SK-N-SH (cell line): ENCODE measurements around the gene C2orf42. TPM values are rescaled to one million over a fixed set of nuclear protein-coding genes. Genes with fewer than 3 reads are reported as not detected.

Experiments used
- CTCF ChIA-PET: fragments of 300-600, 350-600 bp; formaldehyde crosslinking; extraction: SDS; loops from one replicate; lab custom pipeline; 2021; lab: Yijun Ruan, JAX
- POLR2A ChIA-PET: fragments of 350-600 bp; sonication (Branson Sonifier 250); formaldehyde crosslinking; extraction: SDS; loops from one replicate; lab custom pipeline; 2020; ENCODE audit warnings: antibody characterized with exemption, inconsistent platforms; lab: Yijun Ruan, JAX
- DNase-seq: peaks from one replicate; pipeline ENCODE4 v3.0.0; 2012
- H2AFZ ChIP-seq: fragments of 200-600 bp; sonication (generic); 2 replicates; pipeline ENCODE4 v1.8.1; 2016; ENCODE audit warnings: antibody characterized with exemption, mild to moderate bottlenecking, low read depth
- H3F3A ChIP-seq: fragments of 200-600 bp; sonication (generic); replicated peaks from 2 replicates; pipeline ENCODE3; 2016; ENCODE audit warnings: antibody characterized with exemption, mild to moderate bottlenecking; ENCODE audit not compliant: insufficient read depth
- H3K27ac ChIP-seq, 2 experiments: fragments of 200-500 bp in 1 of 2; fragments of 200-600 bp in 1 of 2; sonication (Bioruptor generic) in 1 of 2; sonication (generic), shearing (Covaris generic) in 1 of 2; 2 replicates each; pipeline versions ENCODE4 v1.5.1 to v1.6.1; 2014 to 2016; ENCODE audit warnings: low read depth in 2 of 2, inconsistent platforms in 1 of 2, low read length in 1 of 2, mild to moderate bottlenecking in 1 of 2, mixed read lengths in 1 of 2
- H3K27me3 ChIP-seq: fragments of 200-600 bp; sonication (generic), shearing (Covaris generic); 2 replicates; pipeline ENCODE4 v1.6.1; 2016; ENCODE audit warnings: mixed run types; ENCODE audit not compliant: insufficient read depth
- H3K36me3 ChIP-seq, 2 experiments: fragments of 200-500 bp in 1 of 2; fragments of 200-600 bp in 1 of 2; sonication (Bioruptor generic) in 1 of 2; sonication (generic) in 1 of 2; replicated peaks in 1 of 2; 2 replicates each; pipeline versions ENCODE3 to v1.5.1; 2014 to 2016; ENCODE audit warnings: low read length in 1 of 2, mild to moderate bottlenecking in 1 of 2; ENCODE audit not compliant: insufficient read depth in 2 of 2, control insufficient read depth in 1 of 2
- H3K4me1 ChIP-seq, 2 experiments: fragments of 200-500 bp in 1 of 2; fragments of 200-600 bp in 1 of 2; sonication (Bioruptor generic) in 1 of 2; sonication (generic), shearing (Covaris generic) in 1 of 2; 2 replicates each; pipeline versions ENCODE4 v1.5.1 to v1.6.1; 2014 to 2016; ENCODE audit warnings: low read depth in 1 of 2, low read length in 1 of 2, mixed run types in 1 of 2; ENCODE audit not compliant: insufficient read depth in 2 of 2, control insufficient read depth in 1 of 2
- H3K4me2 ChIP-seq: fragments of 200-600 bp; sonication (generic), shearing (Covaris generic); 2 replicates; pipeline ENCODE4 v1.6.1; 2017; ENCODE audit warnings: mixed run types
- H3K4me3 ChIP-seq, 2 experiments: fragments of 200-500 bp in 1 of 2; fragments of 200-600 bp in 1 of 2; sonication (Bioruptor generic) in 1 of 2; sonication (generic), shearing (Covaris generic) in 1 of 2; 2 replicates each; pipeline versions ENCODE4 v1.5.1 to v1.8.1; 2014 to 2016; ENCODE audit warnings: low read depth in 2 of 2, inconsistent platforms in 1 of 2, low read length in 1 of 2, mild to moderate bottlenecking in 1 of 2, mixed read lengths in 1 of 2, moderate library complexity in 1 of 2
- H3K79me2 ChIP-seq: fragments of 200-600 bp; sonication (generic); 2 replicates; pipeline ENCODE4 v1.8.1; 2017; ENCODE audit warnings: mild to moderate bottlenecking; ENCODE audit not compliant: insufficient read depth
- H3K9ac ChIP-seq: fragments of 200-600 bp; sonication (generic); 2 replicates; pipeline ENCODE4 v1.6.1; 2017; ENCODE audit warnings: mixed run types
- H3K9me2 ChIP-seq: fragments of 200-600 bp; sonication (generic); 2 replicates; pipeline ENCODE4 v1.6.1; 2017; ENCODE audit warnings: mixed run types
- H3K9me3 ChIP-seq: fragments of 200-600 bp; sonication (generic); 2 replicates; pipeline ENCODE4 v1.6.1; 2017; ENCODE audit warnings: mixed run types, mild to moderate bottlenecking, moderate library complexity
- H4K20me1 ChIP-seq: fragments of 200-600 bp; sonication (generic); 2 replicates; pipeline ENCODE4 v1.6.1; 2017; ENCODE audit warnings: mild to moderate bottlenecking, mixed run types; ENCODE audit not compliant: insufficient read depth
- EZH2phosphoT487 ChIP-seq: fragments of 200-600 bp; sonication (generic); IDR thresholded peaks from 2 replicates; pipeline ENCODE4 v1.6.1; 2017; ENCODE audit warnings: low read depth, mixed run types, mild to moderate bottlenecking, antibody characterized with exemption, moderate library complexity, borderline replicate concordance
- FOXJ3 ChIP-seq: sonication (generic); formaldehyde crosslinking; IDR thresholded peaks from 2 replicates; pipeline ENCODE4 v1.5.1; 2020; ENCODE audit warnings: mild to moderate bottlenecking, missing genetic modification reagents
- GABPA ChIP-seq: IDR thresholded peaks from 2 replicates; pipeline ENCODE4 v1.4.0; 2012; ENCODE audit warnings: low read depth, mild to moderate bottlenecking
- GATA2 ChIP-seq: sonication (generic); formaldehyde crosslinking; IDR thresholded peaks from 2 replicates; pipeline ENCODE4 v1.5.0; 2020; ENCODE audit warnings: mild to moderate bottlenecking, missing genetic modification reagents
- MAX ChIP-seq: IDR thresholded peaks from 2 replicates; pipeline ENCODE4 v1.4.0; 2012; ENCODE audit warnings: low read depth
- MEF2A ChIP-seq: IDR thresholded peaks from 2 replicates; pipeline ENCODE4 v1.4.0; 2012; ENCODE audit warnings: low read depth, borderline replicate concordance
- PBX3 ChIP-seq: IDR thresholded peaks from 2 replicates; pipeline ENCODE4; 2012
- SMC3 ChIP-seq: IDR thresholded peaks from 2 replicates; pipeline ENCODE4 v1.6.1; 2012; ENCODE audit warnings: low read depth, low read length, improper control_type of control experiment
- USF2 ChIP-seq: fragments of 150-350 bp; IDR thresholded peaks from 2 replicates; pipeline ENCODE4 v1.6.1; 2017; ENCODE audit warnings: antibody characterized with exemption, low read length, low read depth, borderline replicate concordance
- YY1 ChIP-seq: IDR thresholded peaks from 2 replicates; pipeline ENCODE4 v1.4.0; 2012; ENCODE audit warnings: low read depth, mild to moderate bottlenecking
- WGBS: methylation state at CpG from one replicate; pipeline ENCODE4 v1.1.6; 2017; ENCODE audit warnings: low lambda C conversion rate; 5-methylcytosine and 5-hydroxymethylcytosine counted together
- polyA plus RNA-seq, 3 experiments: library from polyadenylated mRNA; depleted of rRNA; stranded (reverse); fragments of >200 nt; gene quantifications; 2 replicates each; pipeline ENCODE4 v1.2.3, GENCODE V29; 2012
- TF ChIP-seq, protein P1 (sequence below): IDR thresholded peaks from 2 replicates; pipeline ENCODE4 v1.4.0; 2012; ENCODE audit warnings: low read depth, borderline replicate concordance

Gene C2orf42
- polyA plus RNA-seq, 1 of the 3 experiments (the other 2 are of a cell fraction), result 5.1 TPM

- ChIA-PET POLR2A (interaction anchor here (0.9 kb wide), 1 partner anchor 235 kb away, joined by 3 read pairs; no protein-coding TSS in a partner anchor), CTCF (no interaction called here)
Measured at GRCh38 chr2:70145851-70146739, 44.7 kb downstream of the C2orf42 start.

More at GRCh38 chr2:70145851-70146739, 44.7 kb downstream of the C2orf42 start:
- Histone ChIP-seq H3K79me2 (peaks cover 9% of the 10 kb centered on the region; the same call in 1 of the 2 replicates), H3K4me1 (peaks cover 13 to 16% of the 10 kb centered on the region in 2 experiments; a peak in 3 of 4 replicates), H3K36me3 (peaks cover 5 to 6% of the 10 kb centered on the region in 2 experiments), H3K9me2 (no peaks in the 10 kb centered on the region), H2AFZ (no peak overlapping the region), H3K9ac (no peak overlapping the region), H3K27ac (no peak overlapping the region), H4K20me1 (no peaks in the 10 kb centered on the region), H3K27me3 (no peaks in the 10 kb centered on the region), H3K4me3 (no peak overlapping the region), H3K4me2 (no peak overlapping the region)
- 78% methylated on average over 9 of the region's 9 CpGs for WGBS
- no peak for DNase-seq
- TF ChIP-seq YY1 (no peak), EZH2phosphoT487 (no peak), MEF2A (no peak), SMC3 (no peak), GABPA (no peak), PBX3 (no peak), MAX (no peak), FOXJ3 (CRISPR knock-in tag) (no peak), GATA2 (no peak), USF2 (no peak)
- TF ChIP-seq, protein P1, sequence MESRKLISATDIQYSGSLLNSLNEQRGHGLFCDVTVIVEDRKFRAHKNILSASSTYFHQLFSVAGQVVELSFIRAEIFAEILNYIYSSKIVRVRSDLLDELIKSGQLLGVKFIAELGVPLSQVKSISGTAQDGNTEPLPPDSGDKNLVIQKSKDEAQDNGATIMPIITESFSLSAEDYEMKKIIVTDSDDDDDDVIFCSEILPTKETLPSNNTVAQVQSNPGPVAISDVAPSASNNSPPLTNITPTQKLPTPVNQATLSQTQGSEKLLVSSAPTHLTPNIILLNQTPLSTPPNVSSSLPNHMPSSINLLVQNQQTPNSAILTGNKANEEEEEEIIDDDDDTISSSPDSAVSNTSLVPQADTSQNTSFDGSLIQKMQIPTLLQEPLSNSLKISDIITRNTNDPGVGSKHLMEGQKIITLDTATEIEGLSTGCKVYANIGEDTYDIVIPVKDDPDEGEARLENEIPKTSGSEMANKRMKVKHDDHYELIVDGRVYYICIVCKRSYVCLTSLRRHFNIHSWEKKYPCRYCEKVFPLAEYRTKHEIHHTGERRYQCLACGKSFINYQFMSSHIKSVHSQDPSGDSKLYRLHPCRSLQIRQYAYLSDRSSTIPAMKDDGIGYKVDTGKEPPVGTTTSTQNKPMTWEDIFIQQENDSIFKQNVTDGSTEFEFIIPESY, result no peak
- TF ChIP-seq, all 33 proteins: peak for 0
- Histone ChIP-seq H3K9me3 (no peaks in the 10 kb centered on the region), H3F3A (peaks cover 21% of the 10 kb centered on the region)
